ENCODE results near the gene KLF13.

KLF13 gene

DNA sequence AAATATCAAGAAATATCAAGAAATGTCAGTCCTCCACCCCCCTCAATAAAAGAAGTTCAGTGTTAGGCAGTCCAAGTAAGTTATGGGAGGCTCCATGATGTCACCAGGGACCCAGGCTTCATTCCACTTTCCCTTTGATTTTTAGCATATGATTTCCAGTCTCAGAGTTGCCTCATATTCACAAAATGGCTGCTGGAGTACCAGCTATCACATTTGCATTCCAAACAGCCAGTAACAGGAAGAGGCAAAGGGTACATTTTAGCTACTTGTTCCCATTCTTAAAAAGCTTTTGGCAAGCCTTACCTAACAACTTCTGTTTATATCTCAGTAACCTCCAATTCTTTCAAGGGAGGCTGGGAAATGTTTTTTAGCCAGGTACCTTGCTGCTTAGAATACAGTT is 13.4 kb upstream of the KLF13 start:
- DNase-seq (ENCODE audit: low read depth) = no peak
- no peak overlapping the region for H3K4me3 ChIP-seq (ENCODE audit: low read depth, low read length)
- TF ChIP-seq MYC (IDR thresholded peaks at IDR 0.05; ENCODE audit: low read depth, low read length) (no peak), MAX (IDR thresholded peaks at IDR 0.05; ENCODE audit: low read depth, low read length) (no peak), POLR2A (IDR thresholded peaks at IDR 0.05; ENCODE audit: extremely low read depth, insufficient read length) (no peak)
- TF ChIP-seq, protein P1, sequence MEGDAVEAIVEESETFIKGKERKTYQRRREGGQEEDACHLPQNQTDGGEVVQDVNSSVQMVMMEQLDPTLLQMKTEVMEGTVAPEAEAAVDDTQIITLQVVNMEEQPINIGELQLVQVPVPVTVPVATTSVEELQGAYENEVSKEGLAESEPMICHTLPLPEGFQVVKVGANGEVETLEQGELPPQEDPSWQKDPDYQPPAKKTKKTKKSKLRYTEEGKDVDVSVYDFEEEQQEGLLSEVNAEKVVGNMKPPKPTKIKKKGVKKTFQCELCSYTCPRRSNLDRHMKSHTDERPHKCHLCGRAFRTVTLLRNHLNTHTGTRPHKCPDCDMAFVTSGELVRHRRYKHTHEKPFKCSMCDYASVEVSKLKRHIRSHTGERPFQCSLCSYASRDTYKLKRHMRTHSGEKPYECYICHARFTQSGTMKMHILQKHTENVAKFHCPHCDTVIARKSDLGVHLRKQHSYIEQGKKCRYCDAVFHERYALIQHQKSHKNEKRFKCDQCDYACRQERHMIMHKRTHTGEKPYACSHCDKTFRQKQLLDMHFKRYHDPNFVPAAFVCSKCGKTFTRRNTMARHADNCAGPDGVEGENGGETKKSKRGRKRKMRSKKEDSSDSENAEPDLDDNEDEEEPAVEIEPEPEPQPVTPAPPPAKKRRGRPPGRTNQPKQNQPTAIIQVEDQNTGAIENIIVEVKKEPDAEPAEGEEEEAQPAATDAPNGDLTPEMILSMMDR (IDR thresholded peaks at IDR 0.05; ENCODE audit: low read depth, low read length) = no peak

DNA sequence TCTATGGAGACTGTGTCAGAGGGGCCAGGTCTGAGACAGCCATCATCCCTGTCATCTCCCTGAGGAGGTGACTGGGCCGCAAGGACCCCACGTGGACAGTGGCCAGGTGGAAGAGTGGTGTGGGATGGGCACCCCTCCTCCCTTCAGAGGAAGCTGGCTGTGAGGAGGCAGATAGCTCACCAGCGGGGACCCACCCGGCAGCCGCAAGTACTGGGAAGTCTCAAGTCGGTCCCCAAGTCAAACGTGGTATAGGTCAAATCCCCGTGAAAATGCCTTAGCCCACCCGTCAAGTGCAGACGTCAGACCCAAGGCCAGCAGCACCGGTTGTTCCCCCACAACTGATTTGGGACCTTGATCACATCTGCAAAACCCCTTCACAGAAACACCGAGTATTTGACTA is 12.3 kb upstream of the KLF13 start:
- no peak overlapping the region for H3K4me3 ChIP-seq (ENCODE audit: low read depth, low read length)
- DNase-seq (ENCODE audit: low read depth) = no peak
- no peak for TF ChIP-seq MAX (IDR thresholded peaks at IDR 0.05; ENCODE audit: low read depth, low read length)
- TF ChIP-seq, protein P1 (IDR thresholded peaks at IDR 0.05; ENCODE audit: low read depth, low read length) = no peak
- TF ChIP-seq POLR2A (IDR thresholded peaks at IDR 0.05; ENCODE audit: extremely low read depth, insufficient read length) = no peak
- no peak for TF ChIP-seq MYC (IDR thresholded peaks at IDR 0.05; ENCODE audit: low read depth, low read length)

GRCh38 chr15:31316135-31316795 is 10.4 kb upstream of the KLF13 start:
- no peak overlapping the region for H3K4me3 ChIP-seq (ENCODE audit: low read depth, low read length)
- TF ChIP-seq MAX (IDR thresholded peaks at IDR 0.05; ENCODE audit: low read depth, low read length) (no peak), MYC (IDR thresholded peaks at IDR 0.05; ENCODE audit: low read depth, low read length) (no peak), POLR2A (IDR thresholded peaks at IDR 0.05; ENCODE audit: extremely low read depth, insufficient read length) (no peak)
- TF ChIP-seq, protein P1 (IDR thresholded peaks at IDR 0.05; ENCODE audit: low read depth, low read length) = no peak
- DNase-seq (ENCODE audit: low read depth) = no peak

DNA sequence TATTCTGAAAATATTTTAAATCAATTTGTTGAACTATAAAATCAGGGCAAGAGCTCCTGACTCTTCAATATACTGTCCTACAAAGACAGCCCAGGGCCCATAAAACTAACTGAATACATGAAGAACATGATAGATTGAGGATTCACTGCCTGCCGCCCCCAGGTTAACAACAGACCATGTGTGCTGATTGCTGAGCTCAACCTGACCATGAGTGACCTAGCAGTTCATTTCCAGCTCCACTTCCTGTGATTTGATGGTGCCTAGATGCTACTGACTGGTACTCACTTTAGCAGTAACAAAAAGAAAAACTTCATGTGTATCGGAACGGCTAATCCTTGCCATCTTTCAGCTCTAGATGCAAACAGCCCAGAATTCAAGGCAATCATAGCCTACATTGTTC is 9.6 kb upstream of the KLF13 start:
- no peak for TF ChIP-seq POLR2A (IDR thresholded peaks at IDR 0.05; ENCODE audit: extremely low read depth, insufficient read length)
- no peak for TF ChIP-seq MYC (IDR thresholded peaks at IDR 0.05; ENCODE audit: low read depth, low read length)
- TF ChIP-seq, protein P1 (IDR thresholded peaks at IDR 0.05; ENCODE audit: low read depth, low read length) = no peak
- no peak for TF ChIP-seq MAX (IDR thresholded peaks at IDR 0.05; ENCODE audit: low read depth, low read length)
- no peak for DNase-seq (ENCODE audit: low read depth)

DNA sequence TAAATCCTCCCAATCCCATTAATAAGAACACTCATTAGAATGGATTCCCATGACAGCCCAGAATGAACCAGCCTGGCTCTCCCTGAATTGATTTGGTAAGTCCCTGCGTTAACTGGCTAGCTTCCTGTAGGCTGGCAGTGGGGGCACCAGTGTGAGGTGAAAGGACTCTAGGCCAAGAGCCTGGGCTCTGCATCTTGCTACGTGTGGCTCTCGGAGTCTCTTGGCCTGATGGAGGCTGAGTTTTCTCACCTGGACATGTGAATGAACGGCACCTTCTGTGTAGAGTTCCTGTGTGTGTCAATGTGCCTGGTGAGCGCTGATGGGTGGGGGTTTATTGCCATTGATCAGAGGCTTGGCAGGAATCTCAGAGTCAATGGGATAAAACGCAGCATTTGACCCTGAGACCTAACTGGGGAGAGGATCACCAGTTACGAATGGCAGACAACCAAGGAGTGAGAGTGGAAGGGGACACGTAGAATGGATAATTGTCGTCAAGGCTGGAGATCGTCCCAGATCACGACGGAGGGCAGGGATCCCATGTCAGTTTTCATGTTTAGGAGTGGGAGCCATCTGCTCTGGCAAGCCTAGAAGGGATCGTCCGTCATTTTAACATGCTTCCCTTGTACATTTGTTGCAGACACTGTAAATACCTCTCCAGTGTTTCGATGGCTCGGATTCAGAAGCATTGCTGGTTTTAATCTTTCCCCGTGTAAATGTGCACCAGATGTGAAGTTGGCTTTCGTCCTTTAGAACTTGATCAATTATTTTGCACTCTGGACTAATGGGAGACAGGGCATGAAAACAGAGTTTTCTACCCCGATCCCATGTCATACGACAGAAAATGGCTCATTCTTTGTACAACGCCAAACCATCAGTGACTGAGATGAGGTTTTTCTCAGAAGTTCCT is 9.0 kb upstream of the KLF13 start:
- no peak for DNase-seq (ENCODE audit: low read depth)
- TF ChIP-seq, protein P1 (IDR thresholded peaks at IDR 0.05; ENCODE audit: low read depth, low read length) = no peak
- TF ChIP-seq POLR2A (IDR thresholded peaks at IDR 0.05; ENCODE audit: extremely low read depth, insufficient read length) (no peak), MYC (IDR thresholded peaks at IDR 0.05; ENCODE audit: low read depth, low read length) (no peak), MAX (IDR thresholded peaks at IDR 0.05; ENCODE audit: low read depth, low read length) (no peak)
- H3K4me3 ChIP-seq (ENCODE audit: low read depth, low read length) = no peak overlapping the region

More for the DNA sequence above, 9.6 kb upstream of the KLF13 start:
- H3K4me3 ChIP-seq (ENCODE audit: low read depth, low read length) = no peak overlapping the region
